HEK293 (cell line): Measurements from ENCODE around the gene PDLIM1.

ENCODE experiments used
- CTCF ChIA-PET: fragments of 350-600 bp; formaldehyde crosslinking; extraction: SDS; loops from one replicate; lab custom pipeline; 2021; ENCODE audit warnings: antibody characterized with exemption; lab: Yijun Ruan, JAX
- POLR2A ChIA-PET: fragments of 300-600 bp; formaldehyde crosslinking; extraction: SDS; loops from one replicate; lab custom pipeline; 2020; ENCODE audit warnings: antibody characterized with exemption, inconsistent platforms; lab: Yijun Ruan, JAX
- H3K27ac ChIP-seq: fragments of 200-500 bp; sonication (Bioruptor generic); 2 replicates; pipeline ENCODE4 v1.5.1; 2014; ENCODE audit warnings: low read depth, low read length, control low read depth, inconsistent platforms; ENCODE audit errors: extremely low read depth
- H3K36me3 ChIP-seq, 2 experiments: fragments of 200-500 bp in 1 of 2; sonication (Bioruptor generic) in 1 of 2; 1 replicate in 1 of 2; 2 replicates in 1 of 2; pipeline ENCODE4 v1.5.1; 2014 to 2017; ENCODE audit warnings: inconsistent platforms in 2 of 2, low read length in 2 of 2; ENCODE audit not compliant: control insufficient read depth in 2 of 2, insufficient read depth in 1 of 2
- H3K4me1 ChIP-seq: fragments of 200-500 bp; sonication (Bioruptor generic); 2 replicates; pipeline ENCODE4 v1.5.1; 2014; ENCODE audit warnings: mild to moderate bottlenecking, low read length, inconsistent platforms; ENCODE audit not compliant: control insufficient read depth, insufficient read depth
- H3K4me3 ChIP-seq: 2 replicates; pipeline ENCODE4 v1.5.1; 2011; ENCODE audit warnings: low read depth, mild to moderate bottlenecking, control low read depth, low read length, moderate library complexity
- H3K9me3 ChIP-seq: fragments of 200-500 bp; sonication (Bioruptor generic); 2 replicates; pipeline ENCODE4 v1.5.1; 2014; ENCODE audit warnings: low read depth, low read length, inconsistent platforms; ENCODE audit not compliant: control insufficient read depth, insufficient read depth
- GLI2 ChIP-seq: fragments of 450-650 bp; formaldehyde crosslinking; IDR thresholded peaks from 2 replicates; pipeline ENCODE4; 2017; ENCODE audit warnings: missing biosample characterization, missing genetic modification characterization, low read depth, borderline replicate concordance
- GLIS1 ChIP-seq: fragments of 450-650 bp; formaldehyde crosslinking; IDR thresholded peaks from 2 replicates; pipeline ENCODE4 v1.5.1; 2016; ENCODE audit warnings: missing biosample characterization, missing genetic modification characterization
- KLF10 ChIP-seq: fragments of 450-650 bp; IDR thresholded peaks from 2 replicates; pipeline ENCODE4 v1.5.1; 2018; ENCODE audit warnings: missing biosample characterization, mild to moderate bottlenecking, missing genetic modification characterization
- KLF16 ChIP-seq: fragments of 450-650 bp; formaldehyde crosslinking; IDR thresholded peaks from 2 replicates; pipeline ENCODE4 v1.5.1; 2017; ENCODE audit warnings: missing biosample characterization, missing genetic modification characterization
- KLF7 ChIP-seq: fragments of 450-650 bp; formaldehyde crosslinking; IDR thresholded peaks from 2 replicates; pipeline ENCODE4 v1.5.1; 2016; ENCODE audit warnings: missing biosample characterization, missing genetic modification characterization, borderline replicate concordance
- KLF9 ChIP-seq: fragments of 450-650 bp; formaldehyde crosslinking; IDR thresholded peaks from 2 replicates; pipeline ENCODE4 v1.5.1; 2016; ENCODE audit warnings: missing biosample characterization, missing genetic modification characterization, low read depth
- MYNN ChIP-seq: fragments of 450-650 bp; formaldehyde crosslinking; IDR thresholded peaks from 2 replicates; pipeline ENCODE4 v1.5.1; 2016; ENCODE audit warnings: missing biosample characterization, missing genetic modification characterization, borderline replicate concordance
- MZF1 ChIP-seq: fragments of 450-650 bp; formaldehyde crosslinking; IDR thresholded peaks from 2 replicates; pipeline ENCODE4 v1.5.1; 2017; ENCODE audit warnings: missing biosample characterization, missing genetic modification characterization, borderline replicate concordance
- OSR2 ChIP-seq: fragments of 450-650 bp; formaldehyde crosslinking; IDR thresholded peaks from 2 replicates; pipeline ENCODE4 v1.5.1; 2016; ENCODE audit warnings: missing biosample characterization, missing genetic modification characterization
- WT1 ChIP-seq: fragments of 450-650 bp; formaldehyde crosslinking; IDR thresholded peaks from 2 replicates; pipeline ENCODE4 v1.5.1; 2016; ENCODE audit warnings: missing biosample characterization, missing genetic modification characterization
- ZFP37 ChIP-seq: fragments of 450-650 bp; formaldehyde crosslinking; IDR thresholded peaks from 2 replicates; pipeline ENCODE4 v1.5.1; 2016; ENCODE audit warnings: missing biosample characterization, missing genetic modification characterization
- ZFP69B ChIP-seq: fragments of 450-650 bp; formaldehyde crosslinking; IDR thresholded peaks from 2 replicates; pipeline ENCODE4 v1.5.1; 2016; ENCODE audit warnings: missing biosample characterization, missing genetic modification characterization
- ZIC2 ChIP-seq: fragments of 450-650 bp; formaldehyde crosslinking; IDR thresholded peaks from 2 replicates; pipeline ENCODE4 v1.5.1; 2016; ENCODE audit warnings: missing biosample characterization, missing genetic modification characterization
- ZNF16 ChIP-seq: fragments of 450-650 bp; formaldehyde crosslinking; IDR thresholded peaks from 2 replicates; pipeline ENCODE4 v1.5.1; 2016; ENCODE audit warnings: low read depth, missing biosample characterization, missing genetic modification characterization
- ZNF184 ChIP-seq: fragments of 450-650 bp; IDR thresholded peaks from 2 replicates; pipeline ENCODE4 v1.5.1; 2018; ENCODE audit warnings: missing biosample characterization, mild to moderate bottlenecking, missing genetic modification characterization
- ZNF19 ChIP-seq: fragments of 450-650 bp; formaldehyde crosslinking; IDR thresholded peaks from 2 replicates; pipeline ENCODE4; 2016; ENCODE audit warnings: missing biosample characterization, missing genetic modification characterization, low read depth
- ZNF211 ChIP-seq: fragments of 450-650 bp; formaldehyde crosslinking; IDR thresholded peaks from 2 replicates; pipeline ENCODE4 v1.5.1; 2016; ENCODE audit warnings: low read depth, missing biosample characterization, missing genetic modification characterization
- ZNF292 ChIP-seq: fragments of 450-650 bp; formaldehyde crosslinking; IDR thresholded peaks from 2 replicates; pipeline ENCODE4 v1.5.1; 2016; ENCODE audit warnings: low read depth, missing biosample characterization, missing genetic modification characterization, borderline replicate concordance
- ZNF514 ChIP-seq: fragments of 450-650 bp; formaldehyde crosslinking; IDR thresholded peaks from 2 replicates; pipeline ENCODE4 v1.5.1; 2016; ENCODE audit warnings: missing biosample characterization, missing genetic modification characterization
- ZNF544 ChIP-seq: fragments of 450-650 bp; formaldehyde crosslinking; IDR thresholded peaks from 2 replicates; pipeline ENCODE4 v1.5.0; 2017; ENCODE audit warnings: missing biosample characterization, missing genetic modification characterization
- ZNF560 ChIP-seq: fragments of 450-650 bp; formaldehyde crosslinking; IDR thresholded peaks from 2 replicates; pipeline ENCODE4 v1.5.1; 2017; ENCODE audit warnings: missing biosample characterization, missing genetic modification characterization, borderline replicate concordance
- ZNF585B ChIP-seq: fragments of 450-650 bp; formaldehyde crosslinking; IDR thresholded peaks from 2 replicates; pipeline ENCODE4 v1.5.1; 2016; ENCODE audit warnings: missing biosample characterization, missing genetic modification characterization
- TF ChIP-seq, protein P1 (sequence below): fragments of 450-650 bp; formaldehyde crosslinking; IDR thresholded peaks from 2 replicates; pipeline ENCODE4 v1.5.1; 2017; ENCODE audit warnings: missing biosample characterization, missing genetic modification characterization
- TF ChIP-seq, protein P2 (sequence below): fragments of 450-650 bp; formaldehyde crosslinking; IDR thresholded peaks from 2 replicates; pipeline ENCODE4 v1.5.1; 2016; ENCODE audit warnings: missing biosample characterization, missing genetic modification characterization
- TF ChIP-seq, protein P3 (sequence below): fragments of 450-650 bp; formaldehyde crosslinking; IDR thresholded peaks from 2 replicates; pipeline ENCODE4 v1.5.1; 2017; ENCODE audit warnings: missing biosample characterization, missing genetic modification characterization
- TF ChIP-seq, protein P4 (sequence below): fragments of 450-650 bp; formaldehyde crosslinking; optimal IDR thresholded peaks from 2 replicates; pipeline ENCODE3; 2016; ENCODE audit warnings: missing biosample characterization, mild to moderate bottlenecking, missing genetic modification characterization
- TF ChIP-seq, protein P5 (sequence below): fragments of 450-650 bp; formaldehyde crosslinking; IDR thresholded peaks from 2 replicates; pipeline ENCODE4 v1.5.1; 2016; ENCODE audit warnings: missing biosample characterization, missing genetic modification characterization

PDLIM1 gene

DNA sequence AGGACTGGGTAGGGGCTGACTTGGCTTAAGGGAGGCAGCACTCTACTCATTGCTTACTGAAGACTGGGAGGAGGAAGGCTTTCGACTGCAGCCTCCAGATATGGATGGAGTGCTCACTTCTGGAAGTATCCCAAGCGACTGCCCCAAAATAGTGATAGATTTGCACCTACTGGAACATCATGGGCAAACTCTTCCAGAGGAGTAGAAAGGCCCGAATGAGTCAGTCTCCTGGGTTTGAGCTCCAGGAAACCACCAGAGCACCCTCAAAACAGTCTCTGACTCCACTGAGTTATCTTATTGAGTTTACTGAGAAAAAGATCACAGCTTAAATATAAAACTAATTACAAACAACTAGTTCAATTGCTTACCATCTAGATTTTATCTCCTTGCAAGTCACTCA lies 37.2 kb upstream of the PDLIM1 start (continued):
- TF ChIP-seq WT1 (tag by site-specific recombination) (no peak), KLF10 (tag by site-specific recombination) (no peak), KLF9 (tag by site-specific recombination) (no peak), ZNF544 (tag by site-specific recombination) (no peak), ZNF211 (tag by site-specific recombination) (no peak), ZFP37 (tag by site-specific recombination) (no peak), MYNN (tag by site-specific recombination) (no peak), ZNF560 (tag by site-specific recombination) (no peak)
- TF ChIP-seq, protein P1, sequence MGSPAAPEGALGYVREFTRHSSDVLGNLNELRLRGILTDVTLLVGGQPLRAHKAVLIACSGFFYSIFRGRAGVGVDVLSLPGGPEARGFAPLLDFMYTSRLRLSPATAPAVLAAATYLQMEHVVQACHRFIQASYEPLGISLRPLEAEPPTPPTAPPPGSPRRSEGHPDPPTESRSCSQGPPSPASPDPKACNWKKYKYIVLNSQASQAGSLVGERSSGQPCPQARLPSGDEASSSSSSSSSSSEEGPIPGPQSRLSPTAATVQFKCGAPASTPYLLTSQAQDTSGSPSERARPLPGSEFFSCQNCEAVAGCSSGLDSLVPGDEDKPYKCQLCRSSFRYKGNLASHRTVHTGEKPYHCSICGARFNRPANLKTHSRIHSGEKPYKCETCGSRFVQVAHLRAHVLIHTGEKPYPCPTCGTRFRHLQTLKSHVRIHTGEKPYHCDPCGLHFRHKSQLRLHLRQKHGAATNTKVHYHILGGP (tag by site-specific recombination): no peak

DNA sequence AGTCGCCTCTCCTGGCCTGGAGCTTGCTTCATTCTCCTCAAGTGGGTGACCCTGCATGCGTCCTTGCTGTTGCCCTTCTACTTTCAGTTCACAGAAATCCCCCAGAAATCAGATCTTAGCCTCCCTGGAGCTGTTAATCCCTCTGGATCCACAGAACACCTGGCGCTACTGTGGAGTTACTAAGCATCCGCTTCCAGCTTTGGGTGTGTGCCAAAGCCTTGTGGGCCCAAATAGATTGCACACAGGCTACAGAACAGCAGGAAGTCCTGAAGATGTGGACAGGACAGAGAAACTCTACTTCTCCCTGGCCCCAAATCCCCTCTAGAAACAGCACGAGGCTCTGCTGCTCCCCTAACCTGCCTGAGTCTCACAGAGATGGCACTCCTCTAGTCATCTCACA lies 36.6 kb upstream of the PDLIM1 start:
- H3K9me3 ChIP-seq: no peaks in the 10 kb centered on the region
- TF ChIP-seq ZIC2 (tag by site-specific recombination) (peak; percentile 95), OSR2 (peak; percentile 86), MZF1 (tag by site-specific recombination) (peak; percentile 85), ZNF16 (tag by site-specific recombination) (no peak), ZNF184 (no peak), GLIS1 (tag by site-specific recombination) (peak; percentile 55; the same call in 1 of the 2 replicates), ZNF585B (tag by site-specific recombination) (no peak), ZFP69B (tag by site-specific recombination) (peak; percentile 87), KLF16 (tag by site-specific recombination) (no peak)
- TF ChIP-seq, protein P2, sequence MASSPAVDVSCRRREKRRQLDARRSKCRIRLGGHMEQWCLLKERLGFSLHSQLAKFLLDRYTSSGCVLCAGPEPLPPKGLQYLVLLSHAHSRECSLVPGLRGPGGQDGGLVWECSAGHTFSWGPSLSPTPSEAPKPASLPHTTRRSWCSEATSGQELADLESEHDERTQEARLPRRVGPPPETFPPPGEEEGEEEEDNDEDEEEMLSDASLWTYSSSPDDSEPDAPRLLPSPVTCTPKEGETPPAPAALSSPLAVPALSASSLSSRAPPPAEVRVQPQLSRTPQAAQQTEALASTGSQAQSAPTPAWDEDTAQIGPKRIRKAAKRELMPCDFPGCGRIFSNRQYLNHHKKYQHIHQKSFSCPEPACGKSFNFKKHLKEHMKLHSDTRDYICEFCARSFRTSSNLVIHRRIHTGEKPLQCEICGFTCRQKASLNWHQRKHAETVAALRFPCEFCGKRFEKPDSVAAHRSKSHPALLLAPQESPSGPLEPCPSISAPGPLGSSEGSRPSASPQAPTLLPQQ (tag by site-specific recombination): peak; percentile 93
- TF ChIP-seq, protein P3, sequence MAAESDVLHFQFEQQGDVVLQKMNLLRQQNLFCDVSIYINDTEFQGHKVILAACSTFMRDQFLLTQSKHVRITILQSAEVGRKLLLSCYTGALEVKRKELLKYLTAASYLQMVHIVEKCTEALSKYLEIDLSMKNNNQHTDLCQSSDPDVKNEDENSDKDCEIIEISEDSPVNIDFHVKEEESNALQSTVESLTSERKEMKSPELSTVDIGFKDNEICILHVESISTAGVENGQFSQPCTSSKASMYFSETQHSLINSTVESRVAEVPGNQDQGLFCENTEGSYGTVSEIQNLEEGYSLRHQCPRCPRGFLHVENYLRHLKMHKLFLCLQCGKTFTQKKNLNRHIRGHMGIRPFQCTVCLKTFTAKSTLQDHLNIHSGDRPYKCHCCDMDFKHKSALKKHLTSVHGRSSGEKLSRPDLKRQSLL (tag by site-specific recombination): no peak
- POLR2A ChIA-PET: no interaction called here
- no peak overlapping the region; the same call in 1 of the 2 replicates for H3K27ac ChIP-seq
- CTCF ChIA-PET: interaction anchor here (0.7 kb wide), 1 partner anchor 84 kb away, joined by 3 read pairs; no protein-coding TSS in a partner anchor
- H3K36me3 ChIP-seq: no peaks in the 10 kb centered on the region
- no peak overlapping the region for H3K4me3 ChIP-seq
- H3K4me1 ChIP-seq: peaks cover 9% of the 10 kb centered on the region

DNA sequence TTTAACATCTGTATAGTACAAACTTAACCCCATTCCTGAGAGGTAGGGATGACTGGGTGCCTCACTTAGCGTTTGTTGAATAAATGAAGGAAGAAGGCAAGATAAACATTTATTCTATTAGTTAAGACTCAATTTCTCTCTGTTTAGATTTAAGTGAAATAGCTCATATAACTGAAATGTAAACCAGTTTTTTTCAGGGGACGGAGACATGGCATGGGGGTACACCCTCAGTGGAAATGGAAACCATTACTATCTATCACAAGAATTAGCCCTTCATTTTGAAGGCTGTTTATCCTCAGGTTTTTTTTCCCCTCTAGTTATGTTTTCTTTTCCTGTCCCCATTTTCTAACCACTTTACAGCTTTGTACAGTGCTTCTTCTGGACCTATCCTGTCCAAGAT lies 35.6 kb upstream of the PDLIM1 start:
- Histone ChIP-seq H3K4me3 (no peak overlapping the region), H3K27ac (no peak overlapping the region), H3K36me3 (no peaks in the 10 kb centered on the region), H3K4me1 (peaks cover 9% of the 10 kb centered on the region), H3K9me3 (no peaks in the 10 kb centered on the region)
- POLR2A ChIA-PET: no interaction called here
- CTCF ChIA-PET: no interaction called here
- TF ChIP-seq ZNF514 (tag by site-specific recombination): no peak
- no peak for TF ChIP-seq KLF7
- TF ChIP-seq ZNF292 (tag by site-specific recombination): no peak
- TF ChIP-seq MYNN (tag by site-specific recombination): no peak
- TF ChIP-seq GLI2: no peak
- TF ChIP-seq, protein P4, sequence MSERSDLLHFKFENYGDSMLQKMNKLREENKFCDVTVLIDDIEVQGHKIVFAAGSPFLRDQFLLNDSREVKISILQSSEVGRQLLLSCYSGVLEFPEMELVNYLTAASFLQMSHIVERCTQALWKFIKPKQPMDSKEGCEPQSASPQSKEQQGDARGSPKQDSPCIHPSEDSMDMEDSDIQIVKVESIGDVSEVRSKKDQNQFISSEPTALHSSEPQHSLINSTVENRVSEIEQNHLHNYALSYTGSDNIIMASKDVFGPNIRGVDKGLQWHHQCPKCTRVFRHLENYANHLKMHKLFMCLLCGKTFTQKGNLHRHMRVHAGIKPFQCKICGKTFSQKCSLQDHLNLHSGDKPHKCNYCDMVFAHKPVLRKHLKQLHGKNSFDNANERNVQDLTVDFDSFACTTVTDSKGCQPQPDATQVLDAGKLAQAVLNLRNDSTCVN (tag by site-specific recombination): no peak
- TF ChIP-seq ZNF19 (tag by site-specific recombination): no peak
- TF ChIP-seq, protein P5, sequence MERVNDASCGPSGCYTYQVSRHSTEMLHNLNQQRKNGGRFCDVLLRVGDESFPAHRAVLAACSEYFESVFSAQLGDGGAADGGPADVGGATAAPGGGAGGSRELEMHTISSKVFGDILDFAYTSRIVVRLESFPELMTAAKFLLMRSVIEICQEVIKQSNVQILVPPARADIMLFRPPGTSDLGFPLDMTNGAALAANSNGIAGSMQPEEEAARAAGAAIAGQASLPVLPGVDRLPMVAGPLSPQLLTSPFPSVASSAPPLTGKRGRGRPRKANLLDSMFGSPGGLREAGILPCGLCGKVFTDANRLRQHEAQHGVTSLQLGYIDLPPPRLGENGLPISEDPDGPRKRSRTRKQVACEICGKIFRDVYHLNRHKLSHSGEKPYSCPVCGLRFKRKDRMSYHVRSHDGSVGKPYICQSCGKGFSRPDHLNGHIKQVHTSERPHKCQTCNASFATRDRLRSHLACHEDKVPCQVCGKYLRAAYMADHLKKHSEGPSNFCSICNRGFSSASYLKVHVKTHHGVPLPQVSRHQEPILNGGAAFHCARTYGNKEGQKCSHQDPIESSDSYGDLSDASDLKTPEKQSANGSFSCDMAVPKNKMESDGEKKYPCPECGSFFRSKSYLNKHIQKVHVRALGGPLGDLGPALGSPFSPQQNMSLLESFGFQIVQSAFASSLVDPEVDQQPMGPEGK (tag by site-specific recombination): no peak
